IgD-negative memory B cell (primary cell): Measurements from ENCODE around the gene DGKZ. TPM values are rescaled to one million over a fixed set of nuclear protein-coding genes. Genes with fewer than 3 reads are reported as not detected.
A peak's percentile ranks its signal among the peaks of the same experiment; 100 is the strongest.

Source experiments
- H3K27ac Mint-ChIP-seq, 3 donors: one replicate each; pipeline ENCODE4 v1.8.0; 2020 to 2022; ENCODE audit warnings: mild to moderate bottlenecking in 3 of 3, mixed read lengths in 3 of 3, moderate library complexity in 1 of 3
- H3K27me3 Mint-ChIP-seq: one replicate; pipeline ENCODE4 v1.8.0; 2021; ENCODE audit warnings: mixed read lengths
- H3K36me3 Mint-ChIP-seq: one replicate; pipeline ENCODE4 v1.8.0; 2020; ENCODE audit warnings: mild to moderate bottlenecking, mixed read lengths
- H3K4me1 Mint-ChIP-seq, 3 donors: one replicate each; pipeline ENCODE4 v1.8.0; 2020 to 2022; ENCODE audit warnings: mixed read lengths in 3 of 3, mild to moderate bottlenecking in 1 of 3
- H3K4me3 Mint-ChIP-seq, 4 donors: one replicate each; pipeline ENCODE4 v1.8.0; 2020 to 2022; ENCODE audit warnings: mild to moderate bottlenecking in 4 of 4, mixed read lengths in 4 of 4, moderate library complexity in 3 of 4
- H3K9me3 Mint-ChIP-seq, 3 donors: one replicate each; pipeline ENCODE4 v1.8.0; 2020 to 2021; ENCODE audit warnings: mixed read lengths in 3 of 3, mild to moderate bottlenecking in 1 of 3
- polyA plus RNA-seq: library from polyadenylated mRNA; unstranded; fragments of 300-500 nt; fragmentation: Illumina TruSeq; gene quantifications from one replicate; pipeline ENCODE4 v1.2.3, GENCODE V29; 2021

The DGKZ gene
- polyA plus RNA-seq, 1 donor from 2014 or later = 9.0 TPM

DNA sequence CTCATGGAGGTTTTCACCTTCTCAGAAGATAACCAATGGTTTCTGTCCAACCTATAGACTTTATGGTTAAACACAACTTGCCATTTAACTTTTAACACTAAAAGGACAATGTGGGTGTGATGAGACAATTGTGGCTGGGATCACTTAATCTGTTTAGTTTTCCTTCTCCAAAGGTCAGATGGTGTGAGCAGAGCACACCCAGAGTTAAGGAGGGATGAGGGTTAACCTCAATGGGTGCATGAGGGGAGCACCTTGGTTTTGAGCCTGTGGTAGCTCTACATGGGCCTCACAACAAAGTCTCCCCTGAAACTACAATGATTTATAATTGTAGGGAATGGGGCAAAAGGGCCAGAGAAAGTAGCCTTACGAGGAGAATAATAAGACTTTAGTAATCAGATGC is 73.2 kb downstream of the DGKZ start:
- peak overlapping the region in 1 of 3 donors; percentile 23 for H3K27ac Mint-ChIP-seq

DNA sequence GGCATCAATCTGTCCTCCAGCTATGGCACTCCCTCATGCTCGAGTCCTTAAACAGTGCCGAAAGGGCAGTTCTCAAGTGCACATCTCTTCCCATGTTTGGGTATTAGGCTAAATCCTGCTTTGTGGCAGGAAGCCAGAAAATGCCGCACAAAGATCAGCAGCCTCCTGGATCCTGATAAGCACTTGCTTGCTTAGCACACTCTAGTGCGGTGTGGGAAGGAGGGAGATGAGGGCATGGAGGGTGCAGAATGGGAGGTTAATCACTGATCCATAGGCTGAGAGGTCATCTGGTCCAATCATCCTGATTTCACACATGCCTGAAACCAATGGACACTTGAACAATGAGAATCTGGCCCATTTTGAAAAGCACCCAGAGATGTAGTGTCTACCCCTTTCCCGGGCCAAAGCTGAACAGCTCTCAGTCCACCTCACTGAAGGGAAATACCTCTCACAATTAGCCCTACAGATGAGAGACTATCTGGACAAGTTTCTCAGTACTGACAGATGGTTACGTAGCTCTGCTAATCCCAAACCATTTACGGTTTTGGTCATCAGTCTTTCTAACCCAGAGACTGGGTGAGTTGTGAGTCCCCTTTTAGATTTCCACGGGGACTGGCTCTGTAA is 74.1 kb downstream of the DGKZ start:
- Mint-ChIP-seq H3K4me1 (no peaks in the 10 kb centered on the region), H3K27ac (no peak overlapping the region), H3K36me3 (peaks cover 4% of the 10 kb centered on the region), H3K4me3 (no peak overlapping the region), H3K27me3 (no peaks in the 10 kb centered on the region), H3K9me3 (no peaks in the 10 kb centered on the region)

More for the DNA sequence above, 73.2 kb downstream of the DGKZ start:
- peaks cover 7% of the 10 kb centered on the region for H3K36me3 Mint-ChIP-seq
- no peaks in the 10 kb centered on the region for H3K9me3 Mint-ChIP-seq
- H3K4me1 Mint-ChIP-seq = no peaks in the 10 kb centered on the region
- no peaks in the 10 kb centered on the region for H3K27me3 Mint-ChIP-seq
- H3K4me3 Mint-ChIP-seq = no peak overlapping the region

DNA sequence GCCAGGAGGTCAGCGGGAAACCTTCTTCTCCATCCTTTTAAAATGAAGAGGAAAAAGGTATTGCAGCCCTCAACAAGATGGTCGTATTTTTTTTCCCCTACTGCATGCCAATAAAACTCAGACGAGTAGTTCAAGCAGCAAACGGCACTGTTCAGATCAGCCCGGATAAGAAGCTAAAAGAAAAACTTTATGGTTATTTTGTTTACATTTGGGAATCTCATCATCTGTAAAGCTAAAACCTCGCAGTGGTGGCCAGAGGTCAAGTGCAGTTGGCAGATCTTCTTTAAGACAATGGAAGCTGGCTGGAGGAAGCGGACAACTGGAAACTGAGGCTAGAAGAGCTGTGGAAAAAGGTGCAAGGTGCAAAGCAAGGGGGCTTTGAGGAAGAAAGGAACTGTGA is 75.3 kb downstream of the DGKZ start:
- no peaks in the 10 kb centered on the region for H3K4me1 Mint-ChIP-seq
- H3K27me3 Mint-ChIP-seq = no peaks in the 10 kb centered on the region
- no peaks in the 10 kb centered on the region for H3K9me3 Mint-ChIP-seq
- H3K27ac Mint-ChIP-seq = no peak overlapping the region
- no peak overlapping the region for H3K4me3 Mint-ChIP-seq
- peaks cover 4% of the 10 kb centered on the region for H3K36me3 Mint-ChIP-seq

DNA sequence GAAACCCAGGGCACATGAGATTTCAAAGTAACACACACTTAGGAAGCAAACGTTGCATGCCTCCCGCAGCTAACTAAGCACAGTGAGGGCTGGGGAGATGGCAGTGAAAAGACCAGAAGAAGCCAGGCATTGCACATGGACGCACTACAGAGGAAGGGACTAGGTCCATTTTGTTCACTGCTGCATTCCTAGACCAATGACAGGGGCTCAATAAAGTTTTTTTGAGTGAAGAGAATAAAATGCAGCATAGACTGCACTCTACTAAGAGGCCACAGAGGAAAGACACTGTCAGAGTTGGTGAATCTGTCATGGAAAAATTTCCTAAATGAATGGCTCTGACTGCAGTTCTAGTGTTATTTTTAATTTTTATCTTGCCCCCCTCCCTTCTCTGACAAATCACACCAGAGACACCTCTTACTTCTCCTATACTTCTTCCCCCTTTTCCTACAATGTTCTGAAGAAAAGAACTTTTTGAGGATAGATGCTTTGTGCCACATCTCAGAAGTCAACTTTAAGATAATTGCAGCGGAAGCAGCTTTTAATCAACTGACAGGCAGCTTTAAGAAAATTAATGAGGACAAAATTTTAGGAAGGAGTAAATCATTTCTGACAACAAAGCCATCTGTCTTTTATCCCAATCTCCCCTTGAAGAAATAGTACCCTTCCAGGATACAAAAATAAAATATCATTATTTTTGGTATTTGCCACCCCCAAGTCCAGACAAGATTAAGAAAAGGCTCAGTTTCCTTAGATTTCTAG is 79.1 kb downstream of the DGKZ start:
- Mint-ChIP-seq H3K9me3 (no peaks in the 10 kb centered on the region), H3K4me1 (no peaks in the 10 kb centered on the region), H3K36me3 (peaks cover 13% of the 10 kb centered on the region), H3K4me3 (no peak overlapping the region), H3K27me3 (no peaks in the 10 kb centered on the region), H3K27ac (no peak overlapping the region)

DNA sequence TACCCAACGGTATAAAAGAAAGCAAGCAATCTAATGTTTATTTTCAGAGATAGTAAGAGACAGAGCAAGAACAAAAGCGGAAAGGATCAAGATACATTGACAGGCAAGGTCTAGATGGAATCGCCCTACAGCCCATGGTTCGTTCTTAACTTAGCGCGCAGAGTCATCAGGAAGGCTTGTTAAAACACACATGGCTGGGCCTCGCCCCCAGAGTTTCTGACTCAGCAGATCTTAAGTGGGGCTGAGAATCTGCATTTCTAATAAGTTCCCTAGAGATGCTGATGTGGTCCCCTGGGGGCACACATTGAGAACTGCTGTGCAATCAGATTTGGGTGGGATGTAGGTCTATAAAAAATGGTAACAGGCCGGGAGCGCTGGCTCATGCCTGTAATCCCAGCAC is 80.1 kb downstream of the DGKZ start:
- H3K4me1 Mint-ChIP-seq = no peaks in the 10 kb centered on the region
- no peak overlapping the region for H3K27ac Mint-ChIP-seq
- no peaks in the 10 kb centered on the region for H3K27me3 Mint-ChIP-seq
- peaks cover 15% of the 10 kb centered on the region for H3K36me3 Mint-ChIP-seq
- H3K9me3 Mint-ChIP-seq = no peaks in the 10 kb centered on the region
- no peak overlapping the region for H3K4me3 Mint-ChIP-seq

DNA sequence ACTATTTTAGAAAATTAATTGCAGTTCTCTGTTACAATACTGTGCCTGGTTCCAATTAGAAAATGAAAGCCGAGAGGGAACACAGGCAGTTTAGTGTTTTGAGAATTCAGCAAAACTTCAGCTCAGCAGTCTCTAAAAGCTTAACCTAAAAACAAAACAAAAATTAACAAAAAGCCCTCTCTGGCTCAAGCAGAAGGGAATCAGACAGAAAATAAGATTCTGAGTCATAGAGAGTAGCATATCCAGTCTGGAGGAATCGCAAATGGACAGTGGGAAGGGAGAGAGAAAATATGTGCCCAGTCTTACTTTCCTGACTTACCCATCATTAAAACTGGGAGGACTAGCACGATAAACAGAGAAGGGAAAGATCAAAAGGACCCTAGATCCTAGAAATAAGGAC is 82.5 kb downstream of the DGKZ start:
- H3K36me3 Mint-ChIP-seq = peaks cover 19% of the 10 kb centered on the region
- no peak overlapping the region for H3K4me3 Mint-ChIP-seq
- no peak overlapping the region for H3K27ac Mint-ChIP-seq

More for the DNA sequence above, 82.5 kb downstream of the DGKZ start:
- Mint-ChIP-seq H3K9me3 (no peaks in the 10 kb centered on the region), H3K4me1 (no peaks in the 10 kb centered on the region), H3K27me3 (no peaks in the 10 kb centered on the region)

Other genes with a start within 250 kb of the DGKZ start
- 17.2 TPM for gene PHF21A, start 226.0 kb upstream of the DGKZ start, polyA plus RNA-seq
- gene CREB3L1, start 69.8 kb upstream of the DGKZ start, polyA plus RNA-seq = not detected
- 0.60 TPM for gene MDK, start 34.2 kb downstream of the DGKZ start, polyA plus RNA-seq
- 0.29 TPM for gene CHRM4, start 44.3 kb downstream of the DGKZ start, polyA plus RNA-seq
- 9.1 TPM for gene AMBRA1, start 246.6 kb downstream of the DGKZ start, polyA plus RNA-seq